Measurements from ENCODE around the gene RIN3. TPM values are rescaled to one million over a fixed set of nuclear protein-coding genes. Genes with fewer than 3 reads are reported as not detected.
A peak's percentile ranks its signal among the peaks of the same experiment; 100 is the strongest.

Gene RIN3
- total and polyA plus RNA-seq, 2 of the 4 experiments (the other 2 are of a cell fraction), result 2.5 to 11.1 TPM

GRCh38 chr14:92638904-92639303 lies 125.3 kb downstream of the RIN3 start:
- POLR2A ChIA-PET (ENCODE audit: unreplicated experiment), result no interaction called here
- CTCF ChIA-PET, result no interaction called here
- H3K27me3 ChIP-seq (ENCODE audit: control insufficient read depth, insufficient read depth, low read length), result no peaks in the 10 kb centered on the region

More at GRCh38 chr14:92638904-92639303, 125.3 kb downstream of the RIN3 start:
- no peak overlapping the region for H3K56ac ChIP-seq (ENCODE audit: extremely low read depth, insufficient read depth, low read length)
- H3K9ac ChIP-seq (ENCODE audit: low read depth, low read length), result no peak overlapping the region
- no peak overlapping the region for H4K5ac ChIP-seq (ENCODE audit: low read depth, low read length)
- H3K14ac ChIP-seq (replicated peaks; ENCODE audit: low read depth, low read length), result no peak overlapping the region
- peak overlapping the region; percentile 19; the same call in 1 of the 2 replicates for H2BK120ac ChIP-seq (ENCODE audit: low read depth, low read length)
- no peak overlapping the region for H3K27ac ChIP-seq (ENCODE audit: insufficient read depth, low read length)
- no peak for DNase-seq
- H3K9me1 ChIP-seq (ENCODE audit: insufficient read depth, low read length), result peaks cover 3% of the 10 kb centered on the region; the same call in 1 of the 2 replicates
- H2AK9ac ChIP-seq (replicated peaks; ENCODE audit: low read depth, low read length, poor library complexity), result peak overlapping the region; percentile 9
- H2AFZ ChIP-seq (replicated peaks; ENCODE audit: low read length, poor library complexity), result no peak overlapping the region
- H4K91ac ChIP-seq (ENCODE audit: insufficient read depth, low read depth, low read length), result peak overlapping the region; percentile 66
- H2BK15ac ChIP-seq (ENCODE audit: low read depth, low read length), result no peak overlapping the region
- peaks cover 6% of the 10 kb centered on the region for H3K4me1 ChIP-seq (ENCODE audit: control insufficient read depth, insufficient read depth, low read length)
- intact Hi-C loops (cut with micrococcal nuclease), result no loop called here
- H3K4me2 ChIP-seq (ENCODE audit: low read depth, low read length), result no peak overlapping the region
- 0 out of 2 replicates have a peak overlapping the region, but pooled peaks have one; percentile 26 for H2BK20ac ChIP-seq (ENCODE audit: low read depth, low read length)
- H3K9me3 ChIP-seq (ENCODE audit: control insufficient read depth, insufficient read depth, low read length), result no peaks in the 10 kb centered on the region
- peaks cover 2% of the 10 kb centered on the region; the same call in 1 of the 2 replicates for H4K20me1 ChIP-seq (ENCODE audit: insufficient read depth, low read length)
- BruUV-seq (replicated peaks), result no TSS peak
- no peak overlapping the region for H3K4me3 ChIP-seq (ENCODE audit: insufficient read depth, low read depth, low read length)
- H3K23ac ChIP-seq (ENCODE audit: low read depth, low read length), result no peak overlapping the region
- peak overlapping the region; percentile 6; the same call in 1 of the 2 replicates for H3K18ac ChIP-seq (ENCODE audit: low read depth, low read length)
- no peak overlapping the region for H2BK5ac ChIP-seq (ENCODE audit: low read depth, low read length, poor library complexity, severe bottlenecking)
- no peak for TF ChIP-seq RFX5 (IDR thresholded peaks at IDR 0.05; ENCODE audit: low read depth, low read length)
- TF ChIP-seq MAZ (IDR thresholded peaks at IDR 0.05; ENCODE audit: borderline replicate concordance, low read depth, low read length), result no peak
- no peak for TF ChIP-seq RAD21 (IDR thresholded peaks at IDR 0.05; ENCODE audit: low read length)
- no peak for TF ChIP-seq SMC3 (IDR thresholded peaks at IDR 0.05; ENCODE audit: low read depth, low read length)
- no peak for TF ChIP-seq POLR2A (IDR thresholded peaks at IDR 0.05; ENCODE audit: low read depth, low read length)
- TF ChIP-seq FOS (IDR thresholded peaks at IDR 0.05; ENCODE audit: low read depth, low read length), result no peak
- no peak for TF ChIP-seq MAFK (IDR thresholded peaks at IDR 0.05; ENCODE audit: low read depth, low read length)
- no peak for TF ChIP-seq MXI1 (IDR thresholded peaks at IDR 0.05; ENCODE audit: borderline replicate concordance, low read depth, low read length)
- no peak for TF ChIP-seq RCOR1 (IDR thresholded peaks at IDR 0.05; ENCODE audit: insufficient replicate concordance, low read length)
- TF ChIP-seq CHD1 (IDR thresholded peaks at IDR 0.05; ENCODE audit: low read depth, low read length), result no peak
- no peak for TF ChIP-seq NFE2L2 (IDR thresholded peaks at IDR 0.05; ENCODE audit: low read depth, low read length)
- TF ChIP-seq ELK1 (IDR thresholded peaks at IDR 0.05; ENCODE audit: borderline replicate concordance, low read depth, low read length), result no peak
- TF ChIP-seq CEBPB (IDR thresholded peaks at IDR 0.05; ENCODE audit: low read depth, low read length), result no peak
- no peak for TF ChIP-seq CTCF (conservative IDR thresholded peaks at IDR 0.05; ENCODE audit: low read depth, low read length)
- no peak for TF ChIP-seq USF2 (IDR thresholded peaks at IDR 0.05; ENCODE audit: low read depth, low read length)
- TF ChIP-seq BHLHE40 (IDR thresholded peaks at IDR 0.05; ENCODE audit: low read depth, low read length), result no peak
- no peak for ATAC-seq (ENCODE audit: low read depth)
- 42% methylated on average over 4 of the region's 7 CpGs; no CpG with 5 or more reads in 1 of the 2 experiments for WGBS, 2 experiments (ENCODE audit: extremely low coverage in 2 of 2, insufficient read length in 1 of 2)
- H2AK5ac ChIP-seq (ENCODE audit: low read depth, low read length), result peak overlapping the region; percentile 96
- dilution Hi-C loops (cut with HindIII; ENCODE audit: low sequenced_read_pairs, unreplicated experiment), result no loop called here
- H3K4ac ChIP-seq (ENCODE audit: low read depth, low read length), result peak overlapping the region; percentile 50; the same call in 1 of the 2 replicates
- in situ Hi-C loops (cut with MboI; ENCODE audit: low sequenced_read_pairs), result no loop called here
- peaks cover 0 to 11% of the 10 kb centered on the region in 2 experiments; a peak in 3 of 4 replicates for H3K79me1 ChIP-seq (ENCODE audit: low read depth in 1 of 2, low read length in 2 of 2)
- H3K36me3 ChIP-seq (ENCODE audit: control insufficient read depth, insufficient read depth, low read length), result peaks cover 10% of the 10 kb centered on the region; the same call in 1 of the 2 replicates
- H4K8ac ChIP-seq (ENCODE audit: low read depth in 2 of 2, low read length in 2 of 2), result 0 out of 4 replicates have a peak overlapping the region, but pooled peaks of 1 of the 2 experiments have one; percentile 28
